A549 (cell line): ENCODE data around the gene SART1. TPM values are rescaled to one million over a fixed set of nuclear protein-coding genes. Genes with fewer than 3 reads are reported as not detected.

ENCODE experiments used
- ATAC-seq, 2 experiments: fragments of 200-7000 bp in 1 of 2; fragments of >200 bp in 1 of 2; cut with Nextera tagmentation in 1 of 2; cut with Tn5 transposase in 1 of 2; 3 replicates each; pipeline versions ENCODE4 v1.8.0 to v1.9.1; 2018 to 2020; ENCODE audit warnings: mild to moderate bottlenecking in 1 of 2, moderate library complexity in 1 of 2
- CTCF ChIA-PET: fragments of 300-600 bp; sonication (Branson Sonifier 250); formaldehyde crosslinking; extraction: SDS; loops from one replicate; lab custom pipeline; 2021; ENCODE audit warnings: antibody characterized with exemption, inconsistent platforms; lab: Yijun Ruan, JAX
- POLR2A ChIA-PET: fragments of 350-600 bp; formaldehyde crosslinking; extraction: SDS; loops from one replicate; lab custom pipeline; 2021; ENCODE audit warnings: antibody characterized with exemption, inconsistent platforms; lab: Yijun Ruan, JAX
- DNase-seq, 2 experiments: peaks; one replicate each; pipeline versions ENCODE4 v3.0.0 to v3.0.0-alpha.2; 2011 to 2016; ENCODE audit warnings: low read depth in 1 of 2, low spot score in 1 of 2
- FAIRE-seq: peaks from 2 replicates; lab custom pipeline; 2011; peaks lifted over from hg19 to GRCh38; lab: Jason Lieb, UNC
- H3K27ac ChIP-seq, 2 experiments: fragments of >200 bp; sonication (Bioruptor Twin); formaldehyde crosslinking; 3 replicates each; pipeline ENCODE4 v1.5.1; 2016 to 2017
- H3K4me1 ChIP-seq: fragments of >200 bp; sonication (Bioruptor Twin); formaldehyde crosslinking; 3 replicates; pipeline ENCODE4 v1.6.1; 2016
- H3K4me2 ChIP-seq: fragments of >200 bp; sonication (Bioruptor Twin); formaldehyde crosslinking; 3 replicates; pipeline ENCODE4 v1.6.1; 2016
- H3K4me3 ChIP-seq: fragments of >200 bp; sonication (Bioruptor Twin); formaldehyde crosslinking; 3 replicates; pipeline ENCODE4 v1.5.1; 2016
- H3K9me3 ChIP-seq: fragments of >200 bp; sonication (Bioruptor Twin); formaldehyde crosslinking; 3 replicates; pipeline ENCODE4 v1.6.1; 2016
- CBX2 ChIP-seq: fragments of 200-600 bp; sonication (generic); IDR thresholded peaks from 2 replicates; pipeline ENCODE4 v1.6.1; 2016; ENCODE audit warnings: low read depth, mild to moderate bottlenecking, borderline replicate concordance
- EHF ChIP-seq: fragments of 250-450 bp; sonication (Bioruptor Pico); IDR thresholded peaks from 2 replicates; pipeline ENCODE4 v1.5.0; 2020; ENCODE audit warnings: mild to moderate bottlenecking
- EHMT2 ChIP-seq: fragments of 200-600 bp; sonication (generic); IDR thresholded peaks from 2 replicates; pipeline ENCODE4 v1.6.1; 2016; ENCODE audit warnings: antibody characterized with exemption, low read depth, mild to moderate bottlenecking, moderate library complexity
- EP300 ChIP-seq, 2 experiments: fragments of >200 bp; sonication (Bioruptor Twin); formaldehyde crosslinking; IDR thresholded peaks; 2 replicates in 1 of 2; 3 replicates in 1 of 2; pipeline ENCODE4 v1.6.1; 2016 to 2017
- ESRRA ChIP-seq: fragments of 150-350 bp; IDR thresholded peaks from 2 replicates; pipeline ENCODE4 v1.6.1; 2014; ENCODE audit warnings: mild to moderate bottlenecking, low read length, borderline replicate concordance
- FOSB ChIP-seq: fragments of 250-450 bp; sonication (Bioruptor Pico); IDR thresholded peaks from 2 replicates; pipeline ENCODE4 v1.5.0; 2020; ENCODE audit warnings: mild to moderate bottlenecking, moderate library complexity
- HEYL ChIP-seq: fragments of 250-450 bp; sonication (Bioruptor Pico); IDR thresholded peaks from 2 replicates; pipeline ENCODE4 v1.8.0; 2021; ENCODE audit warnings: mild to moderate bottlenecking, moderate library complexity
- HOXB13 ChIP-seq: fragments of 250-450 bp; sonication (Bioruptor Pico); IDR thresholded peaks from 2 replicates; pipeline ENCODE4 v1.5.0; 2020; ENCODE audit warnings: low read depth, mild to moderate bottlenecking, moderate library complexity
- HOXB5 ChIP-seq: fragments of 250-450 bp; sonication (Bioruptor Pico); IDR thresholded peaks from 2 replicates; pipeline ENCODE4 v1.5.0; 2020; ENCODE audit warnings: mild to moderate bottlenecking, moderate library complexity
- JUNB ChIP-seq: fragments of >200 bp; sonication (Bioruptor Twin); formaldehyde crosslinking; IDR thresholded peaks from 2 replicates; pipeline ENCODE4 v1.6.1; 2016
- KDM1A ChIP-seq: fragments of 200-600 bp; sonication (generic); IDR thresholded peaks from 2 replicates; pipeline ENCODE4 v1.6.1; 2016; ENCODE audit warnings: low read depth, mild to moderate bottlenecking
- MAFK ChIP-seq: fragments of 450-650 bp; IDR thresholded peaks from 2 replicates; pipeline ENCODE4 v1.6.1; 2014; ENCODE audit not compliant: partially characterized antibody
- MAZ ChIP-seq: fragments of 150-350 bp; IDR thresholded peaks from 2 replicates; pipeline ENCODE4 v1.6.1; 2014; ENCODE audit warnings: antibody characterized with exemption, low read depth, low read length, borderline replicate concordance
- NPAS2 ChIP-seq: fragments of 250-450 bp; sonication (Bioruptor Pico); IDR thresholded peaks from 2 replicates; pipeline ENCODE4 v1.8.0; 2022; ENCODE audit warnings: mild to moderate bottlenecking, moderate library complexity, borderline replicate concordance
- NR3C1 ChIP-seq: fragments of >200 bp; sonication (Bioruptor Twin); formaldehyde crosslinking; IDR thresholded peaks from 3 replicates; pipeline ENCODE4 v1.6.1; 2017
- RAD21 ChIP-seq, 2 experiments: fragments of >200 bp in 1 of 2; sonication (Bioruptor Twin) in 1 of 2; formaldehyde crosslinking in 1 of 2; IDR thresholded peaks in 1 of 2; conservative IDR thresholded peaks in 1 of 2; 2 replicates in 1 of 2; 3 replicates in 1 of 2; pipeline ENCODE4 v1.6.1; 2012 to 2018; ENCODE audit warnings: inconsistent platforms in 1 of 2
- RCOR1 ChIP-seq: fragments of 150-350 bp; IDR thresholded peaks from 2 replicates; pipeline ENCODE4 v1.6.1; 2014; ENCODE audit warnings: antibody characterized with exemption, low read length, low read depth
- RFX5 ChIP-seq: fragments of 450-650 bp; IDR thresholded peaks from 2 replicates; pipeline ENCODE4 v1.7.1; 2014; ENCODE audit warnings: antibody characterized with exemption, mild to moderate bottlenecking, moderate library complexity
- RNF2 ChIP-seq: fragments of 200-600 bp; sonication (generic); IDR thresholded peaks from 2 replicates; pipeline ENCODE4 v1.6.1; 2016; ENCODE audit warnings: low read depth, mild to moderate bottlenecking, antibody characterized with exemption, moderate library complexity, borderline replicate concordance
- SREBF2 ChIP-seq: fragments of 450-650 bp; IDR thresholded peaks from 2 replicates; pipeline ENCODE4 v1.6.1; 2014; ENCODE audit warnings: mild to moderate bottlenecking, moderate library complexity
- TP53 ChIP-seq: fragments of 250-450 bp; sonication (Bioruptor Pico); IDR thresholded peaks from 2 replicates; pipeline ENCODE4 v1.5.0; 2021; ENCODE audit warnings: mild to moderate bottlenecking, moderate library complexity
- ZC3H11A ChIP-seq: fragments of 450-650 bp; IDR thresholded peaks from 2 replicates; pipeline ENCODE4 v1.6.1; 2014; ENCODE audit warnings: antibody characterized with exemption, mild to moderate bottlenecking
- ZFP36 ChIP-seq: fragments of 450-650 bp; IDR thresholded peaks from 2 replicates; pipeline ENCODE4 v1.6.1; 2014; ENCODE audit warnings: borderline replicate concordance; ENCODE audit not compliant: partially characterized antibody
- ZNF302 ChIP-seq: fragments of 250-450 bp; sonication (Bioruptor Pico); IDR thresholded peaks from 2 replicates; pipeline ENCODE4 v1.9.0; 2021; ENCODE audit warnings: inconsistent platforms, mild to moderate bottlenecking, moderate library complexity
- WGBS: methylation state at CpG from one replicate; pipeline ENCODE4 v1.1.6; 2017; ENCODE audit errors: missing lambda C conversion rate; 5-methylcytosine and 5-hydroxymethylcytosine counted together
- polyA plus RNA-seq, 4 experiments: library from polyadenylated mRNA; depleted of rRNA in 3 of 4; stranded (reverse); fragments of >200 nt; fragmentation: RNase III in 1 of 4; extraction: RNeasy Plus Mini Kit Qiagen cat#74134 plus additional on column Dnase treatment in 1 of 4; gene quantifications; 2 replicates in 3 of 4; 3 replicates in 1 of 4; pipeline ENCODE4 v1.2.3, GENCODE V29; 2011 to 2017
- TF ChIP-seq, protein P1 (sequence below): fragments of >200 bp; sonication (Bioruptor Twin); formaldehyde crosslinking; IDR thresholded peaks from 3 replicates; pipeline ENCODE4 v1.6.1; 2016
- TF ChIP-seq, protein P2 (sequence below): fragments of >200 bp; sonication (Bioruptor Twin); formaldehyde crosslinking; IDR thresholded peaks from 2 replicates; pipeline ENCODE4 v1.6.1; 2016
- TF ChIP-seq, protein P3 (sequence below): IDR thresholded peaks from 2 replicates; pipeline ENCODE4 v1.6.1; 2012
- TF ChIP-seq, protein P4 (sequence below): IDR thresholded peaks from 2 replicates; pipeline ENCODE4 v1.6.1; 2012

SART1 gene
- polyA plus RNA-seq, 2 of the 4 experiments (the other 2 are of a cell fraction) = 22.0 to 53.8 TPM

DNA sequence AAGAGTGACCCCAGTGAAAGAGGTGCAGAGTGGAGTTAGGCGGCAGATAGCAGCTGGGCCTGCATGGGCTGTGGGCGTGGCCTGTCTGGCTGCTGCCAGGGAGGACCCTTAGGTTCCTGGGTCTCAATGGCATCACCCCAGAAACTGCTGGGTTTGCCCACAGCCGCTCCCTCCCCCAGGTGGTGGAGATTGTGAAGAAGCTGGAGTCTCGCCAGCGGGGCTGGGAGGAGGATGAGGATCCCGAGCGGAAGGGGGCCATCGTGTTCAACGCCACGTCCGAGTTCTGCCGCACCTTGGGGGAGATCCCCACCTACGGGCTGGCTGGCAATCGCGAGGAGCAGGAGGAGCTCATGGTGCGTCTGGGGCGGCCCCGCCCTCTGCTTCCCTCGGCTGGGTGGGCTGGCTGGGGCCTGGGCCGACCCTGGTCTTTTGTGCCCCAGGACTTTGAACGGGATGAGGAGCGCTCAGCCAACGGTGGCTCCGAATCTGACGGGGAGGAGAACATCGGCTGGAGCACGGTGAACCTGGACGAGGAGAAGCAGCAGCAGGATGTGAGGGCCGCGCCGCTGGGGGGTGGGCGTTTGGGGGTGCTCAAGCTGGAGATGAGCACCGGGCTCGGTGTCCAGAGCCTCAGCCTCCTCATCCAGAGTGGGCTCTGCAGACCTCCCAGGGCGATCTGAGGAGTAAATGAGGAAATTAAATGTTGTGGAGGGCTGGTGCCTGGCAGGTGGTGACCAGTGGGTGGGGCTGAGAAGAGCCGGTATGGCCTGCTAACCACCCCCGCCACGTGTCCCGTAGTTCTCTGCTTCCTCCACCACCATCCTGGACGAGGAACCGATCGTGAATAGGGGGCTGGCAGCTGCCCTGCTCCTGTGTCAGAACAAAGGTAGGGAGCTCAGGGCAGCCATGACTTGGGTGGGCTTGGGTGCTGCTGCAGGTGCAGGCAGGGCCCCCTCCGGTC lies 15.0 kb downstream of the SART1 start:
- no peak overlapping the region for H3K4me2 ChIP-seq
- no peak overlapping the region for H3K27ac ChIP-seq
- H3K4me1 ChIP-seq = no peaks in the 10 kb centered on the region
- ChIA-PET CTCF (interaction anchor here (1.0 to 11.8 kb wide), 7 partner anchors 8 to 92 kb away, joined by 3 to 163 read pairs (median 5); partner anchors contain the start of genes CCDC85B and FIBP), POLR2A (no interaction called here)
- ATAC-seq (no peak), FAIRE-seq (no peak), DNase-seq (no peak)
- H3K9me3 ChIP-seq = no peaks in the 10 kb centered on the region
- 88% methylated on average over 39 of the region's 43 CpGs for WGBS
- TF ChIP-seq, protein P1, sequence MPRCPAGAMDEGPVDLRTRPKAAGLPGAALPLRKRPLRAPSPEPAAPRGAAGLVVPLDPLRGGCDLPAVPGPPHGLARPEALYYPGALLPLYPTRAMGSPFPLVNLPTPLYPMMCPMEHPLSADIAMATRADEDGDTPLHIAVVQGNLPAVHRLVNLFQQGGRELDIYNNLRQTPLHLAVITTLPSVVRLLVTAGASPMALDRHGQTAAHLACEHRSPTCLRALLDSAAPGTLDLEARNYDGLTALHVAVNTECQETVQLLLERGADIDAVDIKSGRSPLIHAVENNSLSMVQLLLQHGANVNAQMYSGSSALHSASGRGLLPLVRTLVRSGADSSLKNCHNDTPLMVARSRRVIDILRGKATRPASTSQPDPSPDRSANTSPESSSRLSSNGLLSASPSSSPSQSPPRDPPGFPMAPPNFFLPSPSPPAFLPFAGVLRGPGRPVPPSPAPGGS = no peak
- TF ChIP-seq JUNB (no peak), RCOR1 (no peak), MAFK (no peak), SREBF2 (no peak), HOXB13 (no peak), ZNF302 (CRISPR knock-in tag) (no peak), RAD21 (conservative IDR thresholded peaks at IDR 0.05 in 1 of 2, IDR thresholded peaks at IDR 0.05 in 1 of 2) (no peak), ESRRA (no peak), NPAS2 (CRISPR knock-in tag) (no peak), HEYL (CRISPR knock-in tag) (no peak)
- TF ChIP-seq, protein P2, sequence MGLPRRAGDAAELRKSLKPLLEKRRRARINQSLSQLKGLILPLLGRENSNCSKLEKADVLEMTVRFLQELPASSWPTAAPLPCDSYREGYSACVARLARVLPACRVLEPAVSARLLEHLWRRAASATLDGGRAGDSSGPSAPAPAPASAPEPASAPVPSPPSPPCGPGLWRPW = no peak
- no peak overlapping the region for H3K4me3 ChIP-seq

DNA sequence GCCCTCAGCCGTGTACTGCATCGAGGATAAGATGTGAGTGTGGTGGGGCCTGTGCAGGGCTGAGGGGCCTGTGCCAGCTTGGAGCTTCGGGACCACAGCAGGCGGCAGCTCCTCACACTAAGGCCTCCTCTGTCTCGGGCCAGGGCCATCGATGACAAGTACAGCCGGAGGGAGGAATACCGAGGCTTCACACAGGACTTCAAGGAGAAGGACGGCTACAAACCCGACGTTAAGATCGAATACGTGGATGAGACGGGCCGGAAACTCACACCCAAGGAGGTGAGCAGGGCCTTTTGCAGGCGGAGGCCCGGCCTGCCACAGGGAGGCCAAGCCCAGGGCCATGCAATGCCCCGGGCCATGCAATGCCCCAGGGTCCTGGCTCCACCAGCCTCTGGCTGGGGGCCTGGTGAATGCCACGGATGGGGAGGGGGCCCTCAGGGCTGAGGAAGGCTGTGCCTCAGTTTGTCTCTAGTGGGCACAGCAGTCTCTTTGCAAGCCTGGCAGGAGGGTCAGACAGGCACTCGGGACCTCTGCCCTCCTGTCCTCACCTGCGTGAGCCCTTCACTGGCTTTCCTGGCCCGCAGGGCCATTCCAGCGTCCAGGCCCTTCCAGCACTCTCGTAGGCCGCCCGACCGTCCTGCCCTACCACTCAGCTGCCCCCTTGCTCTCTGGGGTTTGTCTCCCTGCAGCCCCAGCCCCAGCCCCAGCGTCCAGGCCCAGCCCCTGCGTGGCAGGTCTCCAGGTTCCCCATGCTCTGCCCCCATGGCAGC lies 16.3 kb downstream of the SART1 start:
- Histone ChIP-seq H3K9me3 (no peaks in the 10 kb centered on the region), H3K27ac (no peak overlapping the region)
- DNase-seq = no peak
- TF ChIP-seq TP53 (CRISPR knock-in tag) (no peak), EP300 (IDR thresholded peaks at IDR 0.05) (no peak), KDM1A (no peak), EHMT2 (no peak), ZFP36 (no peak), NR3C1 (no peak), FOSB (no peak), EHF (CRISPR knock-in tag) (no peak), ESRRA (no peak), ZC3H11A (no peak), HOXB5 (CRISPR knock-in tag) (no peak), RFX5 (no peak), CBX2 (no peak), MAZ (no peak), RNF2 (no peak)
- TF ChIP-seq, protein P3, sequence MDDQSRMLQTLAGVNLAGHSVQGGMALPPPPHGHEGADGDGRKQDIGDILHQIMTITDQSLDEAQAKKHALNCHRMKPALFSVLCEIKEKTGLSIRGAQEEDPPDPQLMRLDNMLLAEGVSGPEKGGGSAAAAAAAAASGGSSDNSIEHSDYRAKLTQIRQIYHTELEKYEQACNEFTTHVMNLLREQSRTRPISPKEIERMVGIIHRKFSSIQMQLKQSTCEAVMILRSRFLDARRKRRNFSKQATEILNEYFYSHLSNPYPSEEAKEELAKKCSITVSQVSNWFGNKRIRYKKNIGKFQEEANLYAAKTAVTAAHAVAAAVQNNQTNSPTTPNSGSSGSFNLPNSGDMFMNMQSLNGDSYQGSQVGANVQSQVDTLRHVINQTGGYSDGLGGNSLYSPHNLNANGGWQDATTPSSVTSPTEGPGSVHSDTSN = no peak
- TF ChIP-seq, protein P4, sequence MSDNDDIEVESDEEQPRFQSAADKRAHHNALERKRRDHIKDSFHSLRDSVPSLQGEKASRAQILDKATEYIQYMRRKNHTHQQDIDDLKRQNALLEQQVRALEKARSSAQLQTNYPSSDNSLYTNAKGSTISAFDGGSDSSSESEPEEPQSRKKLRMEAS = no peak
- TF ChIP-seq, all 56 proteins: peak for 0
- 88% methylated on average over 27 of the region's 29 CpGs for WGBS
- Histone ChIP-seq H3K4me1 (no peaks in the 10 kb centered on the region), H3K4me3 (no peak overlapping the region), H3K4me2 (no peak overlapping the region)
- POLR2A ChIA-PET = no interaction called here
- FAIRE-seq (no peak), ATAC-seq (no peak)
- CTCF ChIA-PET = interaction anchor here (1.0 to 11.8 kb wide), 6 partner anchors 10 to 90 kb away, joined by 3 to 163 read pairs (median 6); partner anchors contain the start of genes CCDC85B and FIBP
